NOMO-1 (cell line): ENCODE data around the gene EXD3.
"Not testable (repeated sequence)": the region's sequence is repeated elsewhere in the genome, so short reads cannot be mapped to it uniquely, and the experiment has no call there.

ENCODE experiments used
- DNase-seq, 2 experiments: peaks; one replicate each; lab custom pipeline; 2025; ENCODE audit not compliant: unreplicated experiment in 2 of 2; lab: John Stamatoyannopoulos, UW

Gene EXD3

DNA sequence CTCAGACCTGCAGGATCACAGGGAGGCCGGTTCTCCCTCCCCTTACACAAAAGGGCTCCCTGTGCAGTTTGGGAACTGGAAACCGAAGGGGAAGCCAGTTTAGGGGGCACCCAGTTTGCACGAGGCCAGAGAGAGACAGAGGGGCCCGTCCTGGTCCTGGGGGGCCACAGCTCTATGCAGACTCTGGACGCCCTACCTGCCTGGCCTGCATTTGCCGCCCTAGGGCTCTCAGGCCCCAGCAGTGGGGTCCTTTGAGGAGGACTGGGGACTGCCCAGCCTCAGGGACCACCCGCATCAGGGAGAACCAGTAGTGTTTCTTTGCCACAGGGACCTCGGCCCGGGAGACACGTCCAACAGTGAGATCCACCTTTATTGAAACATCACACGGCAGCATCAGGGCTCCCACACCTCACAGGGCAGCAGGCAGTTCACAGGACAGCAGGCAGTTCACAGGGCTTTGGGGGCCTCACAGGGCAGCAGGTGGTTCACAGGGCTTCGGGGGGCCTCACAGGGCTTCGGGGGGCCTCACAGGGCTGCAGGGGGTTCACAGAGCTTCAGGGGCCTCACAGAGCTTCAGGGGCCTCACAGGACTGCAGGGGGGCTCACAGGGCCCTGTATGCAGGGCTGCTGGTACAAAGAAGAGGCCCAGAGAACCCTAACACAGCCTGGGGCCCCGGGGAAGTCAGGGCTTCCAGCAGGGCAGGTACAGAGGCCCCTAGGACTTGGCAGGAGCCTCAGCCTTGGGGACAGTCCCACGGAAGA is 36.8 kb upstream of the EXD3 start:
- DNase-seq, result no peak

DNA sequence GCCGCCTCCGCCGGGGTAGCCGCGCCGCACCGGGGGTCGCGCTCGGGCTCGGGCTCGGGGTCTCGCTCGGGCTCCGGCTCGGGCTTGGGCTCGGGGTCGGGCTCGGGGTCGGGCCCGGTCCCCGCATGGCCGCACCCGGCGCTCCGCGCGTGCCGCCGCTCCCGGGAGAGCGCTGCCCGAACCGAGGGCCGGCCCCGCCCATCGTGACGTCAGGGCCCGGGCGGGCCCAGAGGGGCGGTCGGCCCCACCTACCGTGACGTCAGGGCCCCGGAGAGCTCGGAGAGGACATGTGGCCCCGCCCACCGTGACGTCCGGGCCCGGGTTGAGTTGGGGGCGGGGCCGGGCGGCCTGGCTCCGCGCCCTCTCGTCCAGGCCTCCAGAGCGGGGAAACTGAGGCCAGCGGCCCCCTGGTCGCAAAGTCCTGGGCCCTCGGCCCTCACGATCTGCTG is 36.2 kb upstream of the EXD3 start, which contains the start of gene NSMF:
Gene NSMF, minus strand, starts transcription at position 183 of the 449 bp plus-strand sequence. CDS start 232 bp downstream, outside the sequence.
- DNase-seq, result peak; percentile 90 to 98

- peak in 1 of 2 experiments; percentile 58 for DNase-seq
Measured at GRCh38 chr9:137458194-137459151, 35.5 kb upstream of the EXD3 start.

GRCh38 chr9:137457406-137458193 is 34.6 kb upstream of the EXD3 start:
- no peak for DNase-seq

DNA sequence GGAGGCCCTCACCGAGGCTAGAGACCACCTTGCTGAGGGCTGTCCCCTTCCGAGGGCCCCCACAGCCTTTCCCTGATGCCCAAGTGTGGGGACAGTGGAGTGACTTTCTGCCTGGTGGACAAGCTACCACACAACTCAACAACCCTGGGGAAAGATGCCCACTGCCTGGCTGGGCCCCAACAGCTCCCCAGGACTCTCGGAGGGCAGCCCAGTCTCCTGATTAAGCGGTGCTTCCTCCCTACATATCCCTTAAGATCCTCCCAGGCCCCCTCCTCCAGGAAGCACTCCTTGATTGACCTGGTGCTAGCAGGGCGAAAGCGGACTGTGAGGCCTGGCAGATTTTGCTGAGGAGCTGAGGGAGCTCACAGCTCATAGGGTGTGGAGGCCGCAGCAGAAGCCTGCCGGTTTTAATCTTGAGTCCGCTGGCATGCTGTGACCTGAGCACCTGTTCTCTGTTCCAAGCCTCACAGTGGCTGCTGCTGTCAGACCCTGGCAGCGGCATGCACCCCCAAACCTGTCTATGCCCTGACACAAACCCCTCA is 34.0 kb upstream of the EXD3 start:
- DNase-seq, result no peak

DNA sequence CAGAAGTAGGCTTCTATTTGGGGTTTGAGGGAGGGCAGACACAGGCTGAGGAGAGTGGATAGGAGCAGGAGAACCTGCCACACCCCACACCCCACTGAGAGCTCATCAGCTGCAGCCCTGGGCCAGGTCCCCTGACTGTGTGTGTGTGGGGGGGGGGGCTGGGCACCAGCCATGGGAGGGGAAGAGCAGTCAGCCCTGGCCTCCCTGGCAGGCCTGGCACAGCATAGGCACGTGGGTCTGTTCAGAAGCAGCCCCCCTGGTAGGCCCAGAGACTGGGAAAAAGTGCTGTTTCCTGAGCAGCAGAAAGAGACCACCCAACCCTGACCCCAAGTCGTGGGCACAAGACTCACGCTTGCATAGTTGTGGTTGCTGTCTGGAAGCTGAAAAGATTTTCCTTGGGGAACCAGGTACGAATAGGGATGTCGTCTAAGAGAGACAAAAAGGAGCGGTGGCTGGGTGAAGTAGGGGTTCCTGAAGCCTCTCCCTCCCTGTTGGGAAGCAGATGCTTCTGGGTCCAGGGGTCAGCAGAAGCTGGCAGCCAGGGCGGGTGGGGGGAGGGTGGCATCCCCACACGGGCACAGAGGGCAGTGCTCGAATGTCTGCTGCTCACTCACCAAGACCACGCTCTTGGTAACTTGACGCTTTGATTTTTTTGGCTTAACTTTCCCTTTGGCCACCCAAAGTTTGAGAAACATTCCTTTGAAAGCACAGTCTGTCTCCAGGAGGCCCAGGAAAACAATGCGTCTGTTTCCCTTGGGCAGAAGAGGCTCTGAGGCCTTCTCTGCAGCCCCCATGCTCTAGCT is 33.3 kb upstream of the EXD3 start:
- DNase-seq, result no peak

- DNase-seq, result no peak
Measured at GRCh38 chr9:137455359-137455991, 32.5 kb upstream of the EXD3 start.

DNA sequence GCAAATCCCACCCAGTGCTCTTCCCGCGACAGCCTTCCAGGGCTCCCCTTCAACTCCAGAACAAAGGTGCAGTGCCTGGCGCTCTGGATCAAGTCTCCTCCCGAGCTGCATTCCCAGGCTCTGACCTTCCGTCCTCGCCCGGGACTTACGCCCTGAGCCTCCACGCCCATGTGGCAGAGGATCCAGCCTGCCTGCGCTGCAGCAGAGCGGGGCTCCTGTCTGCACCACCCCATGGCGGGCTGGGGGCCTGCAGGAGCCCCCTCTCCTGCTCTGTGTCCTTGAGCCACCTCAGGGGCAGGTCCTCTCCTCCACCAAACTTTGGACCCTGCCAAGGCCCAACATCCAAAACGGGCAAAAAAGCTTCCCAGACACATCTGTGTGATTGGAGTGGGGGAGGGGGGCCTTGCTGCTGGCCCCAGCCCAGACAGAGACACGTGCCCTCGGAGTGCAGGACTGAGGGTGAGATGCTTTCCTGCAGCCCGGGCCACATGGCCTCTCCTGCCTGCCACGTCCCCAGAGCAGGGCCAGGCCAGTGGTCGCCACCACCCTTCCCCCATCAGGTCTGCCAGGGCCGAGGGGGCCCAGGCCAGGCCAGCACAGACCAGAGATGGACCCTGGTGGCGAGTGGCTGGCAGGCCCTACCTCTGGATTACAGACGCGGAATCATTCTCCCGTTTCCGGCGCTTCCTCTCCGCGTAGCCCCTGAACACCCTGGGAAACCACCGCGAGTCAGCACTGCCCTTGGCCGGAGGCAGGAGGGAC is 31.8 kb upstream of the EXD3 start:
- no peak for DNase-seq

GRCh38 chr9:137454145-137454596 is 31.2 kb upstream of the EXD3 start:
- peak; percentile 30 to 51 for DNase-seq

GRCh38 chr9:137453643-137454081 is 30.7 kb upstream of the EXD3 start:
- peak; percentile 70 to 83 for DNase-seq

DNA sequence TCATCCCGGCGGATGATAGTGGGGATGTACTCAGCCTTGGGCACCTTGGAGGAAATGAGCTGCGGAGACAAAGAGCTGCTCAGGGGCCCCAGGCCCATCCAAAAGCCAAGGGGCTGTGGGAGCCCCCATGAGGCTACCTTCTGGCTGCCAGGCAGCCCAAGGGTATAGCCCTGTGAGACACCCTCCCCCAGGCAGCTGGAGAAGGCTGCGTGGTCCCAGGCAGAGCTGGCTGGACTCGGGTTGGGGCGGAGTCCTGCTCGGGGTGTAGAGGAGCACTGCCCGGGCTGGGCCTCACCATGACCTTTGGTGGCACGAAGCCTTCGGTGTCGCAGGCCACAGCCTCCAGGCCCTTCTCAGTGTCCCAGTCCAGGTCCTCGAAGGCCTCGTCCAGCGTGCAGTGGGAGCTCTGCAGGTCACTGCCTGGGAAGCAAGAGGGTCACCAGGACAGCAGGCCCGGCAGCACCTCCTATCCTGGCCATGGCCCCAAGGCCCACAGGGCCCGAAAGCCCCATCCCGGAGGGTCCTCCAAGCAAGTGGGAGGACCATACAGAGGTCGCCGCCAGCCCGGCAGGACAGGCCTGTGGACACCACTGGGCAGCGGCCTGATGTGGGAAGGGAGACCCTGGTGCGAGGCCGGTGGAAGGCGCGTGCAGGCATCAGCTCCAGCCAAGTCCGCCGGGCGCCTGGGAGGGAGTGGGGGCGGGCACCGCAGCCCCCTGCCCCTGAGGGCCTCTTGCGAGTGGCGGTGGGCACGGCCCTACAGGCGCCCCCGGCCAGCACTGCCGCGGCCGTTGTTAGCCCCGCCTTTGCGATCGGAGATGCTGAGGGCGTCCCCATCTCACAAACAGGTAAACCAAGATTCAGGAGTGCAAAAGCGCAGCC is 30.0 kb upstream of the EXD3 start:
- no peak for DNase-seq

GRCh38 chr9:137452006-137452760 is 29.2 kb upstream of the EXD3 start:
- peak in 1 of 2 experiments; percentile 52 for DNase-seq

DNA sequence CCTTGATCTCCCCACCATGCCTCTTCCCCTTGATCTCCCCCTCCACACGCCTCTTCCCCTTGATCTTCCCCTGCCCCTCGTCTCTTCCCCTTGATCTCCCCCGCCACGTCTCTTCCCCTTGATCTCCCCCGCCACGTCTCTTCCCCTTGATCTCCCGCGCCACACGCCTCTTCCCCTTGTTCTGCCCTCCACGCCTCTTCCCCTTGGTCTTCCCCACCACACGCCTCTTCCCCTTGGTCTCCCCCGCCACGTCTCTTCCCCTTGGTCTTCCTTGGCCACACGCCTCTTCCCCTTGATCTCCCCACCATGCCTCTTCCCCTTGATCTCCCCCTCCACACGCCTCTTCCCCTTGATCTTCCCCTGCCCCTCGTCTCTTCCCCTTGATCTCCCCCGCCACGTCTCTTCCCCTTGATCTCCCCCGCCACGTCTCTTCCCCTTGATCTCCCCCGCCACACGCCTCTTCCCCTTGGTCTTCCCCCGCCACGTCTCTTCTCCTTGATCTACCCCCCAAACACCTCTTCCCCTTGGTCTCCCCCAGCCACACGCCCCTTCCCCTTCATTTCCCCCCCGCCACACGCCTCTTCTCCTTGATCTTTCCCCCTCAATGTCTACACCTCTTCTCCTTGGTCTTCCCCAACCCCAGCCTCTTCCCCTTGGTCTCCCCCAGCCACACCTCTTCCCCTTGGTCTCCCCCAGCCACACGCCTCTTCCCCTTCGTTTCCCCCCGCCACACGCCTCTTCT is 28.5 kb upstream of the EXD3 start:
- DNase-seq, result not testable (repeated sequence)

DNA sequence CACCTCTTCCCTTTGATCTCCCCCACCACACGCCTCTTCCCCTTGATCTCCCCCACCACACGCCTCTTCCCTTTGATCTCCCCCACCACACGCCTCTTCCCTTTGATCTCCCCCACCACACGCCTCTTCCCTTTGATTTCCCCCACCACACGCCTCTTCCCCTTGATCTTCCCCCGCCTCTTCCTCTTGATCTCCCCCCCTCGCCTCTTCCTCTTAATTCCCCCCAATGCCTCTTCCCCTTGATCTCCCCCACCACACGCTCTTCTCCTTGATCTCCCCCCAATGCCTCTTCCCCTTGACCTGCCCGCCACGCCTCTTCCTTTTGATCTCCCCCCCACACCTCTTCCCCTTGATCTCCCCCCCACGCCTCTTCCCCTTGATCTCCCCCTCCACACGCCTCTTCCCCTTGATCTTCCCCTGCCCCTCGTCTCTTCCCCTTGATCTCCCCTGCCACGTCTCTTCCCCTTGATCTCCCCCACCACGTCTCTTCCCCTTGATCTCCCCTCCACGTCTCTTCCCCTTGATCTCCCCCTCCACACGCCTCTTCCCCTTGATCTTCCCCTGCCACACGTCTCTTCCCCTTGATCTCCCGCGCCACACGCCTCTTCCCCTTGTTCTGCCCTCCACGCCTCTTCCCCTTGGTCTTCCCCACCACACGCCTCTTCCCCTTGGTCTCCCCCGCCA is 27.7 kb upstream of the EXD3 start:
- DNase-seq, result not testable (repeated sequence)

- no peak for DNase-seq
Measured at GRCh38 chr9:137449931-137450538, 27.1 kb upstream of the EXD3 start.
